ENCODE measurements around the gene ATP2C1.

Gene ATP2C1

DNA sequence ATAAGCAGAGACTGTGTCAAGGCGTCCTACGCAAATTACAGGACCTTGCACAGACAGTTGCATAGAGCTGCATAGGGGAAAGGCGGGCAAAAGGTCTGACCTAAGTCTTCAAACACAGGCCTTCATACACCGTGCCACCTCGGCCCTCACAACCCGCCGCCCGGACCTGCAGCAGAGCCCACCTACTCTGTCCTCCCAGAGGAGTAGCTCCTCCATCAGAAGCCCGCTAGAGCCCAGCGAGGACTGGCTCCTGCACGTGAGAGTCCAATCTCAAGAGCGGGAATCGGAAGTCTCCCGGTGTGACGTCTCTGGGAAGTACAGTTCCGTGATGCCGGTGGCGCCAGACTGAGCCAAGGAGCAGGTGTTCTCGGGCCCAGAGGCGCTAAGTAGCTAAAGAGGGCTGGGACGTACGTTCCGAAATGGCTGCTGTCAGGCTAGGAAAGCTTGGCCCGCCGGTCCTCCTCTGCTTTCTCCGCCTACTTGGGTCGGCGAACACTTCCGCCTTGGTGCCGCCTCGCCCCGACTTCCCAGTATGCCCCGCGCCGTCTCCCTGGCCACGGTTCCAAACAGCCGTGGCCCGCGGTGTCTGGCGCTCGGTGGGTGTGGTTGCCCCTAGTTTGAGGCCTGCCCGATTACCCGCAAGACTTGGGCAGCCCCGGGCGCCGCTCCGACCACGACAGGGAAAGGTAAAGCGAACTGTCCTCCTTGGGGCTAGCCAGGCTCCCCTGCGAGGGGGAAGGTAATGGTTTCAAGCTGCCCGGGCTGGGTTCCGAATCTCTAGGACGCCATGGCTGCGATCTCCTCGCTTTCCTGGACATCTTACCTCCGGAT, 132.7 kb downstream of the ATP2C1 start, which contains the start of the genes ASTE1 and NEK11:
TSS of gene ASTE1 (minus strand) at position 505 of the 831 bp plus-strand sequence. CDS start 1,519 bp downstream, outside the sequence.
TSS of gene NEK11 (plus strand) at position 557 of the 831 bp plus-strand sequence. CDS start 2,832 bp downstream, outside the sequence.
- Histone ChIP-seq H2BK15ac (replicated peaks; ENCODE audit: low read depth) (no peak within 1 kb of the TSS), H2AK5ac (ENCODE audit: low read length) (no peak within 1 kb of the TSS), H3K4me3 (ENCODE audit: low read length) (peak within 1 kb of the TSS; percentile 79), H3K27me3 (ENCODE audit: insufficient read depth, low read length, poor library complexity) (no peaks in the 10 kb centered on the region), H3K4me1 (ENCODE audit: control insufficient read depth, low read depth, low read length) (no peaks in the 10 kb centered on the region), H3K4ac (ENCODE audit: low read depth, low read length) (no peak within 1 kb of the TSS), H3K27ac (ENCODE audit: low read depth, low read length) (peak within 1 kb of the TSS; percentile 25), H3K79me2 (ENCODE audit: control insufficient read depth, insufficient read depth, low read length) (no peaks in the 10 kb centered on the region), H3K9ac (ENCODE audit: low read length) (peak within 1 kb of the TSS; percentile 85), H3K4me2 (ENCODE audit: low read length) (peak within 1 kb of the TSS; percentile 81), H3K36me3 (ENCODE audit: control insufficient read depth, insufficient read depth, low read length) (no peaks in the 10 kb centered on the region), H4K5ac (ENCODE audit: low read length) (peak within 1 kb of the TSS; percentile 6), H3K18ac (ENCODE audit: low read length) (no peak within 1 kb of the TSS), H2BK5ac (ENCODE audit: low read length) (no peak within 1 kb of the TSS), H4K8ac (ENCODE audit: low read depth, low read length) (no peak within 1 kb of the TSS), H3K56ac (ENCODE audit: low read length) (peak within 1 kb of the TSS; percentile 96), H3K23ac (ENCODE audit: low read length) (no peak within 1 kb of the TSS), H2BK120ac (ENCODE audit: low read depth, low read length) (no peak within 1 kb of the TSS), H3K79me1 (ENCODE audit: low read length) (peaks cover 2% of the 10 kb centered on the region)
- peak; percentile 95 for DNase-seq
- no CpG with 5 or more reads among the region's 56 CpGs for WGBS (ENCODE audit: extremely low coverage, insufficient coverage, low lambda C conversion rate)

DNA sequence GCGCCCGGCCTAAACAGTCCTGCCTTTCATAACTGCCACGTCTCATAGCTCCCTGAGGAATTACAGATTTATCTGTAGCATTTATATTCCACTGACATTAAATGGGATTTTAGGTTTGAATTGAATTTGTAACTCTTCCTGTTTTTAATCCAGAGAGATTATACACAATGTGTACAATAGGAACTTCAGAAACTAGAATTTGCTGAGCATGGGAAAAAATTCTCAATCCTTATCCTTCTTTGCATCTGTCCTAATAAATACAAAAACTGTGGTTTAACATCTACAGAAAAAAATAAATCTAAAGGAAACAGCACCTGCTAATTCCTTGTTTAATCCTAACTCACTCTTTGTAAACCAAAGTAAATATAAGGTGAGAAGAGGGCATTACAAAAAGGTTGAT, 135.0 kb downstream of the ATP2C1 start:
- Histone ChIP-seq H2BK120ac (ENCODE audit: low read depth, low read length) (no peak overlapping the region), H4K8ac (ENCODE audit: low read depth, low read length) (no peak overlapping the region), H2BK5ac (ENCODE audit: low read length) (no peak overlapping the region), H3K9ac (ENCODE audit: low read length) (no peak overlapping the region), H2AK5ac (ENCODE audit: low read length) (no peak overlapping the region), H3K18ac (ENCODE audit: low read length) (no peak overlapping the region), H3K4ac (ENCODE audit: low read depth, low read length) (no peak overlapping the region), H3K79me2 (ENCODE audit: control insufficient read depth, insufficient read depth, low read length) (no peaks in the 10 kb centered on the region), H3K56ac (ENCODE audit: low read length) (no peak overlapping the region), H3K27me3 (ENCODE audit: insufficient read depth, low read length, poor library complexity) (no peaks in the 10 kb centered on the region), H2BK15ac (replicated peaks; ENCODE audit: low read depth) (no peak overlapping the region), H4K5ac (ENCODE audit: low read length) (no peak overlapping the region), H3K4me1 (ENCODE audit: control insufficient read depth, low read depth, low read length) (no peaks in the 10 kb centered on the region), H3K4me3 (ENCODE audit: low read length) (no peak overlapping the region), H3K4me2 (ENCODE audit: low read length) (no peak overlapping the region), H3K79me1 (ENCODE audit: low read length) (no peaks in the 10 kb centered on the region), H3K27ac (ENCODE audit: low read depth, low read length) (no peak overlapping the region), H3K23ac (ENCODE audit: low read length) (no peak overlapping the region), H3K36me3 (ENCODE audit: control insufficient read depth, insufficient read depth, low read length) (no peaks in the 10 kb centered on the region)
- DNase-seq: no peak
- WGBS (ENCODE audit: extremely low coverage, insufficient coverage, low lambda C conversion rate): no CpG with 5 or more reads among the region's 3 CpGs

DNA sequence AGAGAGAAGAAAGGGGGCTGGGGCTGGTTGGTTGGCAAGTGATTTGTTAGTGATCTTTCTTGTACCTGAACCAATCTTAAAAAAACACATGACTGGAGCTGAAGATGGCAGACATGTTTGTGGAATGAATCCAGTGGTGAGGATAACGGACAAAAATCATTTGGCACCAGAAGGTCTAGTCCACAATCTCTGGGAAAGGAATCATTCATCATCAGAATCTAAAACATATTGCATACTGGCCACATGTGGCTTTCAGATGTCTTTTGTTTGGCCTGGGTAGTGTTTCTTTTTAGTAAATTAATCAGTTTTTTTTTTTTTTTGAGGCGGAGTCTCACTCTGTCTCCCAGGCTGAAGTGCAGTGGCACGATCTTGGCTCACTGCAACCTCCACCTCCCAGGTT, 137.8 kb downstream of the ATP2C1 start:
- H3K23ac ChIP-seq (ENCODE audit: low read length): no peak overlapping the region
- H2BK5ac ChIP-seq (ENCODE audit: low read length): no peak overlapping the region
- H3K56ac ChIP-seq (ENCODE audit: low read length): no peak overlapping the region
- H2BK15ac ChIP-seq (replicated peaks; ENCODE audit: low read depth): no peak overlapping the region
- H3K4me3 ChIP-seq (ENCODE audit: low read length): no peak overlapping the region
- H3K18ac ChIP-seq (ENCODE audit: low read length): no peak overlapping the region
- H3K4me2 ChIP-seq (ENCODE audit: low read length): no peak overlapping the region
- WGBS (ENCODE audit: extremely low coverage, insufficient coverage, low lambda C conversion rate): no CpG with 5 or more reads among the region's 3 CpGs
- H3K9ac ChIP-seq (ENCODE audit: low read length): no peak overlapping the region
- no peak overlapping the region for H3K4ac ChIP-seq (ENCODE audit: low read depth, low read length)
- no peaks in the 10 kb centered on the region for H3K36me3 ChIP-seq (ENCODE audit: control insufficient read depth, insufficient read depth, low read length)
- H2AK5ac ChIP-seq (ENCODE audit: low read length): no peak overlapping the region
- no peak overlapping the region for H4K8ac ChIP-seq (ENCODE audit: low read depth, low read length)
- DNase-seq: no peak
- H3K79me2 ChIP-seq (ENCODE audit: control insufficient read depth, insufficient read depth, low read length): no peaks in the 10 kb centered on the region
- no peak overlapping the region for H4K5ac ChIP-seq (ENCODE audit: low read length)
- H2BK120ac ChIP-seq (ENCODE audit: low read depth, low read length): no peak overlapping the region
- no peaks in the 10 kb centered on the region for H3K27me3 ChIP-seq (ENCODE audit: insufficient read depth, low read length, poor library complexity)
- no peaks in the 10 kb centered on the region for H3K4me1 ChIP-seq (ENCODE audit: control insufficient read depth, low read depth, low read length)
- H3K79me1 ChIP-seq (ENCODE audit: low read length): no peaks in the 10 kb centered on the region
- H3K27ac ChIP-seq (ENCODE audit: low read depth, low read length): no peak overlapping the region

DNA sequence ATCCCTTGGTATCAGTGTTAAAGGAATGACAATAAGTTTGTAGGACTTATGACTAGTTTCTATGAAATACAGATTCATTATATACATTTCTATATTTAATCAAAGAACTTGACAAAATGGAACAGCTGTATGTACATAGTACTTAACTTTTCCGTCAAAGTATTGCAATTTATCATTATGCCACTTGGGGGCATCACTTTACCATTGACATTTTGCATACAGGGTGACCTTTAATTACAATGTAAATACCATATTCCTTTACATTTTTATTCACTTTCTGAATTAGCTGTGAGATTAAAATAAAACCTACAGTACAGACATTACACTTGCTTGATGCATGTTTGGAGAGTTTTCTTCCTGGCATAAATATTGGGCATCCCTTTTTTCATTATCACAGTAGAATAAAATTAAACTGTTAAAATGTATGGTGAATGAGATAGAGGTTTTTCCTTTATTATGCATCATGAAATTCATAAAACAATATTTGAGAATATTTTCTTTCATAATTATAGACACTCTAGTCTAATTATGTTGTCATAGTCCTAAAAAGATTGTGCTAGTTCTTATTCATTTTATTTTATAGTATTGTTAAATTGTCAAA, 139.7 kb downstream of the ATP2C1 start:
- Histone ChIP-seq H3K56ac (ENCODE audit: low read length) (no peak overlapping the region), H3K9ac (ENCODE audit: low read length) (no peak overlapping the region), H3K4me1 (ENCODE audit: control insufficient read depth, low read depth, low read length) (no peaks in the 10 kb centered on the region), H3K4ac (ENCODE audit: low read depth, low read length) (no peak overlapping the region), H2AK5ac (ENCODE audit: low read length) (no peak overlapping the region), H3K79me2 (ENCODE audit: control insufficient read depth, insufficient read depth, low read length) (no peaks in the 10 kb centered on the region), H3K4me3 (ENCODE audit: low read length) (no peak overlapping the region), H2BK15ac (replicated peaks; ENCODE audit: low read depth) (no peak overlapping the region), H2BK5ac (ENCODE audit: low read length) (no peak overlapping the region), H4K5ac (ENCODE audit: low read length) (no peak overlapping the region), H3K27ac (ENCODE audit: low read depth, low read length) (no peak overlapping the region), H3K18ac (ENCODE audit: low read length) (no peak overlapping the region), H3K36me3 (ENCODE audit: control insufficient read depth, insufficient read depth, low read length) (no peaks in the 10 kb centered on the region), H2BK120ac (ENCODE audit: low read depth, low read length) (no peak overlapping the region), H3K23ac (ENCODE audit: low read length) (no peak overlapping the region), H3K27me3 (ENCODE audit: insufficient read depth, low read length, poor library complexity) (no peaks in the 10 kb centered on the region), H3K79me1 (ENCODE audit: low read length) (no peaks in the 10 kb centered on the region), H4K8ac (ENCODE audit: low read depth, low read length) (no peak overlapping the region), H3K4me2 (ENCODE audit: low read length) (no peak overlapping the region)
- DNase-seq: peak; percentile 40
- no CpG with 5 or more reads among the region's 1 CpG for WGBS (ENCODE audit: extremely low coverage, insufficient coverage, low lambda C conversion rate)

DNA sequence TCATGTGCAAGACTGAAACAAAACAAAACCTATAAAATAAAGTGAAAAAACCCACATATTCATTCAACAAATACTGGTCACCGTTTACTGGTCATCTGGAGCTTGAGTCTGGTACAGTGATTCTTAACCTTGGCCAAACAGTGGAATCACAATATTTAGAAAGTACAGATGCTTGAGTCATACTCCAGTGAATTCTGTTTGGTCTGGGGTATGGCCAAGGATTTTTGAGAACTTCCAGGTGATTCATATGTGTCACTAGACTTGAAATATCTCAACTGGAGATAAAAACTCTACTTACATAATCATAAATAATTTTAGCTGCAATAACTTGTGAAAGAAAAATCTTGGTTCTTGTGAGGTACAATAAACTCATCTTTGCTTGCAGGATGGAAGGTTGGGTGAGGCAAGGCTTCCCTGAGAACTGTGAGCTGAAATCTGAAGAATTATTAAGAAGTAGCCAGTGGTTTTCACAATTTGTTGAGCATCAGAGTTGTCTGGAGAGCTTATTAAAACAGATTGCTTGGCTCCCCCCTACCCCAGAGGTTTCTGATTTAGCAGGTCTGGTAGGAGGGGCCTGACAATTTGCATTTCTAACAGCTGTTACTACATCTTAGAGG, 142.4 kb downstream of the ATP2C1 start:
- H2BK5ac ChIP-seq (ENCODE audit: low read length): no peak overlapping the region

More for the DNA sequence above, 142.4 kb downstream of the ATP2C1 start:
- no peaks in the 10 kb centered on the region for H3K4me1 ChIP-seq (ENCODE audit: control insufficient read depth, low read depth, low read length)
- H3K4me2 ChIP-seq (ENCODE audit: low read length): no peak overlapping the region
- no peaks in the 10 kb centered on the region for H3K36me3 ChIP-seq (ENCODE audit: control insufficient read depth, insufficient read depth, low read length)
- no peaks in the 10 kb centered on the region for H3K79me1 ChIP-seq (ENCODE audit: low read length)
- H4K5ac ChIP-seq (ENCODE audit: low read length): no peak overlapping the region
- no peaks in the 10 kb centered on the region for H3K27me3 ChIP-seq (ENCODE audit: insufficient read depth, low read length, poor library complexity)
- H3K56ac ChIP-seq (ENCODE audit: low read length): no peak overlapping the region
- H3K79me2 ChIP-seq (ENCODE audit: control insufficient read depth, insufficient read depth, low read length): no peaks in the 10 kb centered on the region
- H2BK15ac ChIP-seq (replicated peaks; ENCODE audit: low read depth): no peak overlapping the region
- H2BK120ac ChIP-seq (ENCODE audit: low read depth, low read length): no peak overlapping the region
- H3K27ac ChIP-seq (ENCODE audit: low read depth, low read length): no peak overlapping the region
- no CpG with 5 or more reads among the region's 1 CpG for WGBS (ENCODE audit: extremely low coverage, insufficient coverage, low lambda C conversion rate)
- H3K4me3 ChIP-seq (ENCODE audit: low read length): no peak overlapping the region
- H3K4ac ChIP-seq (ENCODE audit: low read depth, low read length): no peak overlapping the region
- no peak overlapping the region for H3K23ac ChIP-seq (ENCODE audit: low read length)
- H3K18ac ChIP-seq (ENCODE audit: low read length): no peak overlapping the region
- H3K9ac ChIP-seq (ENCODE audit: low read length): no peak overlapping the region
- DNase-seq: no peak
- no peak overlapping the region for H2AK5ac ChIP-seq (ENCODE audit: low read length)
- no peak overlapping the region for H4K8ac ChIP-seq (ENCODE audit: low read depth, low read length)

All from mesendoderm (in vitro differentiated cells).